HG03097 (cell line): ENCODE results near the gene PFN1.

ENCODE experiments used
- ATAC-seq: cut with Tn5 transposase; IDR thresholded peaks from one replicate; pipeline ENCODE4 v1.9.1; 2021; ENCODE audit not compliant: unreplicated experiment, low FRiP score

Gene PFN1

GRCh38 chr17:4946312-4946976 is 1.9 kb downstream of the PFN1 start:
- no peak for ATAC-seq

- no peak for ATAC-seq
Measured at GRCh38 chr17:4945944-4946280, 2.4 kb downstream of the PFN1 start.

GRCh38 chr17:4945176-4945943 is 3.0 kb downstream of the PFN1 start:
- no peak for ATAC-seq

GRCh38 chr17:4944554-4945175 is 3.7 kb downstream of the PFN1 start:
- no peak for ATAC-seq

GRCh38 chr17:4944163-4944553 is 4.2 kb downstream of the PFN1 start:
- no peak for ATAC-seq

GRCh38 chr17:4942760-4943508 is 5.4 kb downstream of the PFN1 start:
- ATAC-seq, result no peak

- no peak for ATAC-seq
Measured at GRCh38 chr17:4941319-4941610, 7.1 kb downstream of the PFN1 start.

GRCh38 chr17:4940555-4941318 is 7.6 kb downstream of the PFN1 start:
- no peak for ATAC-seq

- ATAC-seq, result peak; percentile 66
Measured at GRCh38 chr17:4939796-4940554, 8.4 kb downstream of the PFN1 start, which contains the start of the genes RNF167 and SLC25A11. Gene RNF167 (plus strand): TSS chr17:4940268. CDS start chr17:4940910, 642 bp downstream. Gene SLC25A11 (minus strand): TSS chr17:4940046. CDS start chr17:4939910, 136 bp downstream.

GRCh38 chr17:4939546-4939795 is 8.9 kb downstream of the PFN1 start:
- peak; percentile 9 for ATAC-seq

- ATAC-seq, result no peak
Measured at GRCh38 chr17:4938688-4939545, 9.4 kb downstream of the PFN1 start.

GRCh38 chr17:4938069-4938491 is 10.2 kb downstream of the PFN1 start:
- no peak for ATAC-seq

- ATAC-seq, result no peak
Measured at GRCh38 chr17:4937553-4937952, 10.8 kb downstream of the PFN1 start.

- no peak for ATAC-seq
Measured at GRCh38 chr17:4936436-4936835, 11.9 kb downstream of the PFN1 start.

- no peak for ATAC-seq
Measured at GRCh38 chr17:4935650-4936049, 12.7 kb downstream of the PFN1 start.

GRCh38 chr17:4934173-4934979 is 14.0 kb downstream of the PFN1 start:
- ATAC-seq, result no peak

GRCh38 chr17:4933646-4934045 is 14.7 kb downstream of the PFN1 start:
- ATAC-seq, result no peak

- no peak for ATAC-seq
Measured at GRCh38 chr17:4932756-4933155, 15.6 kb downstream of the PFN1 start.
